ENCODE measurements around the gene NAALADL2.

NAALADL2 gene

GRCh38 chr3:174931473-174932353 lies 72.6 kb downstream of the NAALADL2 start:
- DNase-seq (ENCODE audit: low read depth) = peak; percentile 22
- no peak for TF ChIP-seq CTCF (IDR thresholded peaks at IDR 0.05; ENCODE audit: low read length, missing control alignments)
- no peak overlapping the region for H3K4me3 ChIP-seq (replicated peaks; ENCODE audit: low read depth, low read length)

GRCh38 chr3:174936590-174936989 lies 77.5 kb downstream of the NAALADL2 start:
- TF ChIP-seq CTCF (IDR thresholded peaks at IDR 0.05; ENCODE audit: low read length, missing control alignments) = no peak
- no peak for DNase-seq (ENCODE audit: low read depth)
- H3K4me3 ChIP-seq (replicated peaks; ENCODE audit: low read depth, low read length) = no peak overlapping the region

- no peak overlapping the region for H3K4me3 ChIP-seq (replicated peaks; ENCODE audit: low read depth, low read length)
- peak; percentile 32 for DNase-seq (ENCODE audit: low read depth)
- no peak for TF ChIP-seq CTCF (IDR thresholded peaks at IDR 0.05; ENCODE audit: low read length, missing control alignments)
These were observed 78.3 kb downstream of the NAALADL2 start for GRCh38 chr3:174937478-174937877.

GRCh38 chr3:174938102-174938501 lies 79.0 kb downstream of the NAALADL2 start:
- no peak for TF ChIP-seq CTCF (IDR thresholded peaks at IDR 0.05; ENCODE audit: low read length, missing control alignments)
- no peak overlapping the region for H3K4me3 ChIP-seq (replicated peaks; ENCODE audit: low read depth, low read length)
- no peak for DNase-seq (ENCODE audit: low read depth)

- TF ChIP-seq CTCF (IDR thresholded peaks at IDR 0.05; ENCODE audit: low read length, missing control alignments) = no peak
- no peak overlapping the region for H3K4me3 ChIP-seq (replicated peaks; ENCODE audit: low read depth, low read length)
- no peak for DNase-seq (ENCODE audit: low read depth)
These were observed 81.0 kb downstream of the NAALADL2 start for GRCh38 chr3:174940151-174940550.

- no peak for TF ChIP-seq CTCF (IDR thresholded peaks at IDR 0.05; ENCODE audit: low read length, missing control alignments)
- no peak overlapping the region for H3K4me3 ChIP-seq (replicated peaks; ENCODE audit: low read depth, low read length)
- no peak for DNase-seq (ENCODE audit: low read depth)
These were observed 86.1 kb downstream of the NAALADL2 start for GRCh38 chr3:174945276-174945675.

GRCh38 chr3:174945951-174946350 lies 86.8 kb downstream of the NAALADL2 start:
- DNase-seq (ENCODE audit: low read depth) = no peak
- H3K4me3 ChIP-seq (replicated peaks; ENCODE audit: low read depth, low read length) = no peak overlapping the region
- no peak for TF ChIP-seq CTCF (IDR thresholded peaks at IDR 0.05; ENCODE audit: low read length, missing control alignments)
